Amniotic epithelial cell (primary cell): ENCODE results near the gene GLYATL1.

ENCODE experiments used
- DNase-seq: peaks from one replicate; pipeline ENCODE4 v3.0.0-alpha.2; 2010; ENCODE audit warnings: low read depth

Gene GLYATL1, protein sequence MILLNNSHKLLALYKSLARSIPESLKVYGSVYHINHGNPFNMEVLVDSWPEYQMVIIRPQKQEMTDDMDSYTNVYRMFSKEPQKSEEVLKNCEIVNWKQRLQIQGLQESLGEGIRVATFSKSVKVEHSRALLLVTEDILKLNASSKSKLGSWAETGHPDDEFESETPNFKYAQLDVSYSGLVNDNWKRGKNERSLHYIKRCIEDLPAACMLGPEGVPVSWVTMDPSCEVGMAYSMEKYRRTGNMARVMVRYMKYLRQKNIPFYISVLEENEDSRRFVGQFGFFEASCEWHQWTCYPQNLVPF

DNA sequence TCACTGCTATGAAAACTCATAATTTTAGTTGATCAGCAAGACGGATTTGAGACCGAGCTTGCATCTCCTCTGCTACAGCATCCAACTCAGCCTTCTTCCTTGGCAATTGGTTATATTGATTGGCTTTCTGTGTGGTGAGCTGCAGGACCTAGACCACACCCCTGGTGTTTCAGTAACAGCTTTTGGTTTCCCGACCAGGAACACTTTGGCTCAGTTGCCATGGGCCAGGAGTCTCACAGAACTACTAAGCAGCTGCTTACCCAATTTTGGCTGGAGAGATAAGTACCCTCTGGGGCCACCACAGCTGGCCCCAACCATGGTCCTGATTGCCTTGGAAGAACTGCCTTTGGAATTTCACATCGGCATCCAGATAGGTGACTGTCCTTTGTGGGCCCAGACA is at the start of gene GLYATL1:
Gene GLYATL1, plus strand, starts transcription at position 212 of the 400 bp plus-strand sequence. CDS start 7,600 bp downstream, outside the sequence.
- no peak for DNase-seq

DNA sequence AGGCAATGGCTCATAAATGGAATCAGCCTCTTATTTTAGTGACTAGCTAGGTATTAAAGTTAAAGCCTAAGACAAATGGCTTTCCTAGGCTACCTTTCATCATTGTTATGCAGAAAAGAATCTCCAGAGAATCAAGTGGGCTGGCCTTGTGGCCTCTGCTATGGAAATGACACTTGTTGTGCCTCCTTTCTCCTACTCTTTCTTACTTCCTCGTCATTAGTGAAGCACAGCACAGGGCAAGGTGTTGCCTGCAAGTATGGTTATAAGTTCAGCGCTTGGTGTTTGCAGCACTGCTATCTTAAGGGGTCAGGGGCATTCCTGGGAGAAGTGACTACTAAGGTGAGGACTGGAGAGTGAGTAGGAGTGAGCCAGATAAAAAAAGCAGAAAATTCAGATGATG is 45.4 kb upstream of the GLYATL1 start:
- no peak for DNase-seq

DNA sequence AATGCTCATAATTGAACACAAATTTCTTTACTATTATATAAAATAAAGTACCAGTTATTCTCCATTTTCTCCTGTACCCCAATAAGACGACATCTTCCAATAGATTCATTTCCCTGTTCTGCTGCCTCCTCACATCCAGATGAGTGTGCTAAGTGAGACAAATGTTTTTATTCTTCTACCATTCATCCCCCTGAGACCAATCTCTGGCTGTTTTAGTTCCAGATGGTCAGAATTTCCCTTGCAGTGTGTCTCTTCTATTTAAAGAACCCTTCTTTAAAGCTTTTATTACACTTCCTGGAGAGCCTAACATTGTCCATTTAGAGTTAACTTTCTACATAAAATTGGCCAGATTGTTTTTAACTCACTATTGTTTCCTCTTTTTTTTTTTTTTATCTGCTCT is 41.2 kb upstream of the GLYATL1 start:
- DNase-seq: no peak

DNA sequence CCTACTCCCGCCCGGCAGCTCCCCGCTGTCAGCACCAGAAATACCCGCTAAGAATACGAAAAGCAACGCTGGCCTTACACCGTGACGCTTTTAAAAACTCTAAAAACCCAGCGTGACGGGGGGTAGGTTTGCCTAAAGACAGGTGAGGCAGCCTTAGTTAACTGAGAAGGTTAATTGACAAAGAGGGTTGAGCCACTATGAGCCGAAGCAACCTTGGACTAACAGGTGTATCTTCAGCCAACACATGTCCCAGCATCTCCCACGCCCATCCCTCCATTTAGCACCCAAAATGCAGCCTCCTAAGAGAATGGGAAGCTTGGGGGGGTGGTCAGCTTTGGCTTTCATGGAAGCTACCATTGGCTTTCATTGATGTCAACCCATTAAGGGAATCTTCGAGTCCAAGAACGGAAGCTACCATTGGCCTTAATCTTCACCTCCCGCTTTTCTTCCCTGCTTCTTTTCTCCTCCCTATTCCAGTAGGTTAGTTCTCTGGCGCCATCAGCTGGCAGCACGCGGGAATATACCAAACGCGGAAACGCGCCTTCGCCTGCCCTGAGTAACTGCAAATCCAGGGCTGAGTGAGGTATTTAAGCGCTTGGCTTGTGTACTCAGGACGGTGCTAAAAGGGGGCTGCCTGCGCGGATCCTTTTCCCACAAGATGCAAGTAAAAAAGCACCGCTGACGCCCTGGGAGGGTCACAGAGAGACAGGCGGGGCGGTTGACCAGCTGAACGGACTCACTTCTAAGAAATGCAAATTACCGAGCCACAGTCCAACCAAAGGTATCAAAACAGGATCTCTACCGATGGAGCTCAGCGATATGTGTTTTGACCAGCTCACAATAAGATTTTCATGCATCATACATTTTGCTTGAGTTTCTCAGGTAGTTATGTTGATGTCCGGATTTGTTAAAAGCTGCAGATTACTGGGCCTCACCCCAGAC is 38.5 kb upstream of the GLYATL1 start:
- DNase-seq: peak; percentile 94

DNA sequence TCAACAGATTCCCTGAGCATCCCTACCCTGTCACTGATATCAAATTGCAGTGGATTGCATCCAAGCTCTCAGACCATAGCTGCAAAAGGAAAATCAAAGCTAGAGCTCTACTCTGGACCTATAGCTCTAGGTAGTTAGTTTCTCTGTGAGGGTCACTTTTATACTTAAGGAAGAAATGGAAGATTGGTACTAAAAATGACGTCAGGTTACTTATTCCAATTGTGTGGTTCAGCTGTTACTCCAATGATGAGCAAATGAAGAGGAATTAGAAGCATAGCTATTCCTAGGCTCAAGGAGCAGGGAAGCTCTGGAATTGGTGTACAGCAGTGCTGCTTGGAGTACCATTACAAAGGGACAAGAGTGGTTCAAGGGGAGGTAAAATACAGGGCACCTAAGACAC is 36.4 kb upstream of the GLYATL1 start:
- no peak for DNase-seq

DNA sequence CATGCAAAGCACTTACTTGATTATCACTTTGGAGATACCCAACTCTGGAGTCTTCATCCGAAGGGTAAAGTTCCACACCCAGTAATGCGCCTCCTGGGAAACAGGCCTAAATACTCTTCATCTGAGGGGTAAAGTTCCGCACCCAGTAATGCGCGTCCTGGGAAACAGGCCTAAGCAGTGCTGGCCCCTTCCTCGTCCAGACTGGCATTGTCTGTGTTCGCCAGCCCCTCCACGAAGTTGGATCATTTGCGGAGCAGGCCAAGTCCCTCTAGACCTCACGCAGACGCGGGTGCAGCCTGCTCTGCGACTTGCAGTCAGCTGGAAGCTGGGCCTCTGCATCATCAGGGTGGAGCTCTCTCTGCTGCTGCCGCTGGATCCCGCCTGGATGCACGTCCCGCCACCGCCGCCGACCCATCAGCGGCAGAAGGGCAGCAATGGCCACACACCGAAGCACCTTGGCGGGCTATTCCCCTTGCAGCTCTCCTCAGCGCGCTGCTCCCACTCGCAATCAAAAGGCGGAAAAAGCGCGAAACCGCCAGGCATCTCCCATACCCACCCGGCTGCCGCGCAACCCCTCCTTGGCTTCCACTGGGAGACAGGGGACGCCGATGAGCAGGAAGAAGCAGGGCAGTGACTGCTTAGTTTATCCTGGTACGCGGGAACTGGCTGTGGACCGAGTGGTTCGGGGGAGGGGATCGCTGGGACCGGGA is 34.1 kb upstream of the GLYATL1 start:
- DNase-seq: peak; percentile 39

DNA sequence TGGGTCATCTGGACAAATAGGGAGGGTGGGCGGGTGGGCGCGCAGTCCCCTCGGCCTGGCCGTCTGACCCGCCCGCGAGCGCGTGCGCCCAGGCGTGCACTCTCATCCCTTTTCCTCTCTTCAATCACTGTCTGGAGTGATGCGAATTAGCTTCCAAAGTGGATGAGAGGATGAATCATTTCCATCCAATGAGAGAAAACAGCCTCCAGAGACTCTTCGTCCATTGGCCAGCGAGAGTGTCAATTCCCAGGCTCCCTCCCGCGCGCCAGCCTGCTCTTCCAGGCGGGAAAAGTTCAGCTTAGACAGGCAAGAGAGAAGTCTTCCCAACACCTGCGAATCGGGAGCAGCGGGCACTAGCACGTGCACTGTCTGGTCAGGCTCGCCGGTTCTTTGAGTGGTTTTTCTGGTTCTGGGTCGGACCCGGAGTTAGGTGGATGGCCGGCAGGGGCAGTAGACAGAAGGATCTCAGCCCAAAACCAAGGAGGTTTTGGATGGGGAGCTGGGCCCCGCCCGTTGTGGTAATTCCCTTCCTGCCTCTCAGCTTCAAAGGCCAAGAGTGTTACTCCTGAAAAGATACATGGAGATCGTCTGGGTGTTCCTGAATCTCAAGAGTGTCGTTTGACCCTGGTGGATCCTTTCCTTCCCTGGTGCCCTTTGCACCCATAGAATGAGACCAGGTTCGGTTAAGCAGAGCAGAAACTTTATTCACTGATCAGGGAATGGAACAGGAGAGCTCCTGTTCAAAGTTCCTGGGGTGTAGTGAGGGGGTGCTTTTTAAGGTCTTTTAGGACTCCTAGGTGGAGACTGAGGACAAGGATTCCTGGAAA is 33.4 kb upstream of the GLYATL1 start:
- DNase-seq: peak; percentile 93

DNA sequence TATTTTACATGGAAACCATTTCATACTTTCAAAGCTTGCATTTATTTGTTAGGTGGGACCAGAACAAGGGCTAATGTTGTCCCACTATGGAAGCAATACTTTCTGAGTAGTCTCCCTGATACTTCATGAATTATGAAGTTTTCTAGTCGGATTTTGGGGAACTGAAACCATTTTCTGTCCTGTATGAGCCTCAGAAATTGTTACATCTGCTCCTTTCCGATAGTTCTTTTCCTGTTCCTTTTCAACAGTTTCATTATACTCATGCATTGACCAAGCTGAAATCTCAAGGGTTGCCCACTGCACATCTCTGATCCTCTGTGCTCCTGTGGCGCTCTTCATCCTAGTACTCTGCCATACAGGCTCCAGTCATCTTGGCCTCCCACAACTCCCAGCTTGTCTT is 31.5 kb upstream of the GLYATL1 start:
- DNase-seq: no peak

DNA sequence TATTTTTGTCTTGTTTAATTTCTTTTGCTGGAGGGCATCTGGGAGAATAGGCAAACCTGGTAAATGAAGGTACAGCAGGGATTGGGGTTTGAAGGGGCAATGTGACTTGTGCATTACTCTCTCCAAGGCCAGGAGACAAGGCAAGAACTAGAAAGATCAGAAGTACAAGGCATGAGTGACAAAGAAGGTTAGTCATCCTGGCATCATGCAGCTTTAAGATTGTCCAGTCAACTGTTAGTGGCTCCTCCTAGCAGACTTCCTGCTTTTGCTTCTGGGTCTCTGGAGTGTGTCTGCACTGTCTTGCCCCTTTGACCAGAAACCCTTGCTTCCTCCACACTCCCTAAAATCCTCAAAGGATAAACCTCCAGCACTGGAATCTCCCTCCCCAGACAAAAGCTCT is 27.2 kb upstream of the GLYATL1 start:
- DNase-seq: no peak

DNA sequence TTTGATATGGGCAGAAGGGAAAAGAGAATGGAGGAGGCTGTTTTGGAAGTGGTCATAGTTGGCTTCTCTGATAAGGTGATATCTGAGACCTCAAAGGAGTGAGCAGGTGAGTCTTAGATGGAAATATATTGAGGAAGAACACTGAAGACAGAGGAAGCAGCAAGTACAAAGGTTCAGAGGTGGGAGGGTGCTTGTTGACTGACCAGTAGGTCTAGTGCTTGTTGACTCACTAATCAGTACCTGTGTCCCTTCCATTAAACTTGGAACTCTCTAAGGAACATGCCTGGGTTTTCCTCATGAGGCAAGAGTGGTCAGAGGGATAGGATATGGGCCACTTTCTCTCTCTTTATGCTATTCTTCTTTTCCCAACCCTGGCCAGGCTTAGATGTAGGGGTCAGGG is 25.6 kb upstream of the GLYATL1 start:
- no peak for DNase-seq

DNA sequence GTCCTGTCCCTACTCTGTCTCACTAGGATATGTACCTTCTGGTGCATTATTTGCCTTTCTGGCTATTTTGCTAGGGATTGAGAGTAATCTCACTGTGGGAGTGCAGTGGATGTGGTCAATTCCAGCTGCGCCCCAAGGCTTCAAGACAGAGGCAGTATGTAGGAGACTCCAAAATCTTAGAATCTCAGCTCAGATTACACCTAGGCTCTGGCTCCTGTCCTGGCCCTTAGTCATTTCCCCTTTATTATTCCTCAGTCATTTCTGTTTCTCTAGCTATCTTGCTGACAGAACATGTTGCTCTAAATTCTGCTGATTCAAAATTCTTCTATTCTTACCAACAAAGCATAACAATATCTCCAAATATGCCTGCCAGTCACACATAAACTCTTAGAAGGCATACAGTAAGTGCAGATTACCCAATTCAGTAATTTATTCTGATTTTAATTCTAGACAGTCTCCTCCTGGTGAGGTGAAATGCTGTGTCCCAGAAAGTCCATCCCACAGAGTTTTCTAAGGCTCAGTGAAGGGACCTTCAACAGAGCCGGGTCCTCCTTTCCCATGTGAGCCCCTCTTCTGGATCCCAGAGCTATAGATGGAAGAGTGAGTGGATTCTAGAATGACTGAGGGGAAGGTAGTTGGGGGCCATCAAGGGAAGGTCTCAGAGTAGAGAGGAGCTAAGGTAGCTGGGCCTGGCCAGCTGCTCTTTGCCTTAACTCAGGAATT is 24.3 kb upstream of the GLYATL1 start:
- no peak for DNase-seq

DNA sequence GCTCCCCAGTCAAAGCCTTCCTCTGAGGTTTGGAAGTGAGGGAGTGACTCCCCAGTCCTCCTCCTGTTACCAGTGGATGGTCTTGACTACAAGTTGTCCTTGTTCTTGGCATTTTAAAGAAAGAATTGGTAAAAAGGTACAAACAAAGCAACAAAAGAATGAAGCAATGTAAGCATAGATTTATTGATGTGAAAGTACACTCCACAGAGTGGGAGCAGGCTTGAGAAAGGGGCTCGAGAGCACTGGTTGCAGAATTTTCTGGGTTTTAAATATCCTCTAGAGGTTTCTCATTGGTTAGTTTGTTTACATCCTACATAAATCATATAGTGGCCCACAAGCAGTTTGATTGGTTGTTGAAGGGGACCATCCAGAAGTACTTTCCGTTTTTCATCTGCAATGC is 22.7 kb upstream of the GLYATL1 start:
- DNase-seq: no peak

DNA sequence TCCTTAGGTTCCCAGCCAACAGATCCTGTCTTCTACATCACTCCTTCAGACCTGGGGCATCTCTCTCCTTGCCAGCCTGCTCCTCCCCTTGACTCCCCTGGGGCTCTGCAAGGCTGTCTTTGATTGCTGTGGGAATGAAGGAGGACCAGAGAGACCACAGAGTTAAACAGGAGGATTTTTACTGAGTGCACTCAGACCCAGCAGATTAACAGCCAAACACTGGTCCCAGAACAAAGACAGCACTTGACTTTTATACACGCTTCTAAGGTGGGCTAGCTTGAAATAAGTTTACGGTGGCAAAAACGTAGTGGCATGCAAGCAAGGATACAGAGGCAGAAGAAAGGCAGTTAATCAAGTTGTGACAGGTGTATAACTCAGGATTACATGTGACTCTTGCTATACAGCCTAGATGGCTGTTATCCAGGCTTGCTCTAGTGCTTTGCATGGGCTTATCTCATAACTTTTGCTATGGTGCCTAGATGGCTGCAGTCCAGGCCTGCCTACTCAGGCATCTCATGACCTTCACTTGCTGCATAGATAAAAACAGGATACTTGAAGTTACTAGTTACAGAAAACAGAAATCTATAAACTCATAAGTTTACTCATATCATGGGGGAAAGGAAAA is 22.0 kb upstream of the GLYATL1 start:
- no peak for DNase-seq

DNA sequence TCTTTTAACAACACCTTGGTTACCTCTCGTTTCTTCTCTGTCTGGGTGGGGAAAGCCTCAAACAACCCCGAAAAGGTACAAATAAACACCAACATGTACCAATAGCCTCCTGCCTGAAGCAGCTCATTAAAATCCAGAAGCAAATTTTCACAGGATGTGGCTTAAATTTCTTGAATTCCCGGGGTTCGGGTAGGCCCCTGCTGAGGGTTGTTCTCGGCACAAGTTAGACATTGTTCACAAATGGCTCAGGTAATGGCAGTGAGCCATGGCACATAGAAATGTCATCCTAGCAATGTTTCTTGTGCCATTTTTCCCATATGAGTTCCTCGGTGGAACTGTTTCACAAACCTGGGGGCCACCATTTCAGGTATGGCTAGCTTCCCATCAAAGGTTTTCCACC is 19.7 kb upstream of the GLYATL1 start:
- DNase-seq: no peak

DNA sequence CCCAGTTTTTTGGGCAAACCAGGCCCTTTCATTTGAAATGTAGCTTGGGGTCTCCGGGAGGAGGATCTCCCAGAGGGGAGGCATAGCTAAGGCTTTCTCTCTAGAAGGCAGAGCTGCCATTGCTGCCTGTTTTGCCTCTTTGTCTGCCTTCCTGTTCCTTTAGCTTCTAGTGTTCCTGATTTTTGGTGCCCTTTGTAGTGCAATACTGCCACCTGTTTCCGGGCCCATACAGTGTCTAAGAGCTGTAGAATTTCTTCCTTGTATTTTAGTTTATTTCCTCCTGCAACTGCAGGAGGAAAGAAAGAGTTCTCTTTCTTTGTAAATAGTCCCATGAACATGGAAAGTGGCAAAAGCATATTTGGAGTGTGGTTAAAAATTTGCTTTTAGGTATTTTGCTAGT is 19.3 kb upstream of the GLYATL1 start:
- DNase-seq: no peak

DNA sequence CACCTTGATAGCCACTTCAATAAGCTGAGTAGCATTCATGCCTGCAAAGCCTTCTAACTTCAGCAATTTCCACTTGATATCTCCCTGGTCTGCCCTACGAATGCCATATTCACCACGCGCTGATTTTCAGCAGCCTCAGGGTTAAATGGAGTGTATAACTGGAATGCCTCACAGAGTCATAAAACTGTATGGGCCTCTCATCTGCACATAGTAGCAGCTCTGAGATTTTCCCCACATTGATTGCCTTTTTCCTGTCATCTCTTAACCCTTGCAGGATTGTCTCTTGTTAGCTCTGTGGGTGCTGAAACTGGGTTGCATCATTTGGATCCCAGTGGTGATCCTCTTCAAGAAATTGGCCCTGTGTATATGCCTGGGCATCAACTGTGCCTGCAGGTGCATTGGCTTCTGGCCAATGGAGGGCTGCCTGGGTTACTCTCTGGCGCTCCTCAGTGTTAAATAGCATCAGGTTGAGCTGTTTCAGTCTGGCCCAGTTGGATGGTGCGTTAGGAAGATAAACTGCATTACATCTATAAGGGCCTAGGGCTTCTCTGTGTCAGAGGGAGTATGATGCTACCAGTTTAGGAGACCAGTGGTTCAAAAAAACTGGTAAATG is 17.4 kb upstream of the GLYATL1 start:
- no peak for DNase-seq

DNA sequence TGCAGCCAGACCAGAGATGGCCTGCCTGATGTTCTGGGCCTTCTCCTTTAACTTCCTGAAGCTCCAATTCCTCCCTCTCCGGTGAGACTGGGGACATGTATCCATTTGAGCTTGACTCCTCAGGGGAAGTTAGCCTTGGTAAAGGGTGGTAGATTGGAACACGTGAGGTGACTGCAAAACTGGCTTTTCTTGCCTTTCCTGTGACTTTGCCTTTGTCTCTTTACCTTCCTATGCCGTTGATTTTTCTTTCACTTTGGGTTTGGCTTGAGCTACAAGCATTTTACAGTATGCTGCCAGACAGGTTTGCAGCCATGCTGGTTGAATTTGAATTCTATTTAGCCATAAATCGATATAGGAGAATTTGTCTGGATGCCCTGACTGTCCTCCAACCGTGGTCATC is 16.8 kb upstream of the GLYATL1 start:
- no peak for DNase-seq

DNA sequence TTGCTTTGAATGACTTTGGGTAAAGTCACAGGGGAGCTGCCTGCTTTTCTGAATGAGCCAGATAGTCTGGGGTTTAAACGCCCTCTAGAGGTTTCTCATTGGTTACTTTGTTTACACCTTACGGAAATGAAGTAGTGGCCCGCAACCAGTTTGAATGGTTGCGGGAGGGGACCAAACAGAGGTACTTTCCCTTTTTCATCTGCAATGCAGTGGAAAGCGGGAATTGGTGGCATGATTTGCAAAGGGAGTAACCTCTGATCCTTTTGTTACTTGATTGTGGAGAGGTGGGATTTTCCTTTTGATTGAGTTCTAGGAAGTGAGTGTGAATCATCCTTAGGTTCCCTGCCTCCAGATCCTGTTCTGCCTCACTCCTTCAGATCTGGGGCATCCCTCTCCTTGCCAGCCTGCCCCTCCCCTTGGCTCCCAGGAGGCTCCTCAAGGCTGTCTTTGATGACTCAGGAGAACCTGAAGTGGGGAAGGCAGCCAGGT is 15.9 kb upstream of the GLYATL1 start:
- peak; percentile 64 for DNase-seq

DNA sequence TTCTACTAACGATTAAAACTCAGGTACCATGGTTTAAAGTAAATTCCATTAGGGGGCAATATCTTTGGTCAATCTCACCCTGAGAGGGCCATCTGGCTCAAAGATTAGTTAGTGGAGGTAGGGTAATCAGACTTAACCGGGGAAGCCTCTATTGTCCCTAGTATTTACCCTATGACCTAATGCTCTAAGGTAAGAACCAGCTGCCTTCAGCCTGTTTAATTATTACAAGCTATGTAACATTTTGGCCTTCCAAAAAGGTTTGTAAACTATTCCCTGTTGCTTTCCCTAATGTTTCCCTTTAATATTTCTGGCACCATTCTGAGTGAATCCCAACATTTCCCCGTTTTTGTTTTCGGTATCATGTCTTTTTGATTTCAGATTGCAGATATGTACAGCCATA is 15.1 kb upstream of the GLYATL1 start:
- DNase-seq: no peak

DNA sequence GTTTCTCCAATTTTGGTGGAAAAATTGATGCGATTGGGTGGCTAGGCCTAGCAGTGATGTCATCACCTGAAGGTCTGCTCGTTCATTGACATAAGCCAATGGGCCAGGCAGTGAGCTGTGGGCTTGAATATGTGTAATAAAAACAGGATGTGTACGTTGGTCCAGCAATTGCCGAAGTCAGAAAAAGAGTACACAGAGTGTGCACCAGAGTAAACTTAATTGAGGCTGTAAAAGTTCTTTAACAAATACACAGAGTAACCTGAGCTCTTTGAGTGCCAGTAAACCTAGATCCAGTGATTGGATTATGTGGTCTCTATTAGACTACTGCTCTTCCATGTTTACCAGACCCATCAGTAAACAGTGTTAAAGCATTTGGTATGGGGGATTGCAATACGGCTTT is 13.0 kb upstream of the GLYATL1 start:
- no peak for DNase-seq
